ENCODE data around the gene CENPL. TPM values are rescaled to one million over a fixed set of nuclear protein-coding genes. Genes with fewer than 3 reads are reported as not detected.
"Not testable (repeated sequence)": the region's sequence is repeated elsewhere in the genome, so short reads cannot be mapped to it uniquely, and the experiment has no call there.

Gene CENPL
- total RNA-seq, 3 donors from 2014 or later = 4.5 to 6.0 (median 4.6) TPM

GRCh38 chr1:173818459-173818858, 6.2 kb downstream of the CENPL start:
- no peak for DNase-seq (ENCODE audit: low spot score in 2 of 2)
- intact Hi-C loops (cut with DNase I; ENCODE audit: low total_unique reads) = no loop called here
- no peak overlapping the region for H3K4me3 ChIP-seq
- no peaks in the 10 kb centered on the region for H3K27me3 ChIP-seq
- no peaks in the 10 kb centered on the region for H3K36me3 ChIP-seq
- H3K27ac ChIP-seq = no peak overlapping the region
- TF ChIP-seq CTCF (IDR thresholded peaks at IDR 0.05) (no peak), POLR2AphosphoS5 (IDR thresholded peaks at IDR 0.05) (no peak), POLR2A (IDR thresholded peaks at IDR 0.05) (no peak)
- H3K9me3 ChIP-seq = no peaks in the 10 kb centered on the region
- no peaks in the 10 kb centered on the region for H3K4me1 ChIP-seq

GRCh38 chr1:173813654-173814053, 11.0 kb downstream of the CENPL start:
- DNase-seq (ENCODE audit: low spot score in 2 of 2); H3K27me3 ChIP-seq; H3K36me3 ChIP-seq; intact Hi-C loops (cut with DNase I; ENCODE audit: low total_unique reads); H3K4me3 ChIP-seq; H3K9me3 ChIP-seq; H3K27ac ChIP-seq; H3K4me1 ChIP-seq: not testable (repeated sequence)

GRCh38 chr1:173802961-173803360, 21.7 kb downstream of the CENPL start:
- Histone ChIP-seq H3K4me1 (no peaks in the 10 kb centered on the region), H3K4me3 (no peak overlapping the region), H3K27me3 (no peaks in the 10 kb centered on the region), H3K27ac (no peak overlapping the region), H3K9me3 (no peaks in the 10 kb centered on the region), H3K36me3 (no peaks in the 10 kb centered on the region)
- no peak for TF ChIP-seq CTCF (IDR thresholded peaks at IDR 0.05)
- TF ChIP-seq POLR2AphosphoS5 (IDR thresholded peaks at IDR 0.05) = no peak
- TF ChIP-seq POLR2A (IDR thresholded peaks at IDR 0.05) = no peak
- intact Hi-C loops (cut with DNase I; ENCODE audit: low total_unique reads) = no loop called here
- DNase-seq (ENCODE audit: low spot score in 2 of 2) = no peak

GRCh38 chr1:173799995-173800394, 24.7 kb downstream of the CENPL start:
- H3K36me3 ChIP-seq; H3K9me3 ChIP-seq; H3K4me3 ChIP-seq; H3K4me1 ChIP-seq; intact Hi-C loops (cut with DNase I; ENCODE audit: low total_unique reads); H3K27me3 ChIP-seq; DNase-seq (ENCODE audit: low spot score in 2 of 2); H3K27ac ChIP-seq: not testable (repeated sequence)

GRCh38 chr1:173798078-173798477, 26.6 kb downstream of the CENPL start:
- H3K4me3 ChIP-seq = no peak overlapping the region
- no peaks in the 10 kb centered on the region for H3K36me3 ChIP-seq
- intact Hi-C loops (cut with DNase I; ENCODE audit: low total_unique reads) = no loop called here
- no peak for DNase-seq (ENCODE audit: low spot score in 2 of 2)
- no peaks in the 10 kb centered on the region for H3K4me1 ChIP-seq
- TF ChIP-seq CTCF (IDR thresholded peaks at IDR 0.05) (no peak), POLR2AphosphoS5 (IDR thresholded peaks at IDR 0.05) (no peak), POLR2A (IDR thresholded peaks at IDR 0.05) (no peak)
- H3K9me3 ChIP-seq = no peaks in the 10 kb centered on the region
- no peak overlapping the region for H3K27ac ChIP-seq
- no peaks in the 10 kb centered on the region for H3K27me3 ChIP-seq

GRCh38 chr1:173789841-173790240, 34.8 kb downstream of the CENPL start:
- intact Hi-C loops (cut with DNase I; ENCODE audit: low total_unique reads) = no loop called here
- no peaks in the 10 kb centered on the region for H3K27me3 ChIP-seq
- peaks cover 3% of the 10 kb centered on the region for H3K36me3 ChIP-seq
- no peak overlapping the region for H3K4me3 ChIP-seq
- H3K27ac ChIP-seq = no peak overlapping the region
- no peak for TF ChIP-seq POLR2A (IDR thresholded peaks at IDR 0.05)
- no peak for TF ChIP-seq CTCF (IDR thresholded peaks at IDR 0.05)
- TF ChIP-seq POLR2AphosphoS5 (IDR thresholded peaks at IDR 0.05) = no peak
- no peaks in the 10 kb centered on the region for H3K9me3 ChIP-seq
- H3K4me1 ChIP-seq = no peaks in the 10 kb centered on the region
- DNase-seq (ENCODE audit: low spot score in 2 of 2) = no peak

Data from breast epithelium (tissue), 4 donors.